Mesodermal cell (in vitro differentiated cells): ENCODE measurements around the gene JARID2.

ENCODE experiments used
- H3K27ac ChIP-seq: 2 replicates; pipeline ENCODE4 v1.7.0; 2013; ENCODE audit warnings: mild to moderate bottlenecking, low read depth, low read length, moderate library complexity; ENCODE audit not compliant: severe bottlenecking
- H3K36me3 ChIP-seq: 2 replicates; pipeline ENCODE4 v1.7.1; 2013; ENCODE audit warnings: mild to moderate bottlenecking, low read length, moderate library complexity; ENCODE audit not compliant: control insufficient read depth, insufficient read depth
- H3K4me1 ChIP-seq: one replicate; pipeline ENCODE4 v1.7.1; 2013; ENCODE audit warnings: mild to moderate bottlenecking, low read length; ENCODE audit not compliant: insufficient read depth, control insufficient read depth, poor library complexity, severe bottlenecking
- H3K4me3 ChIP-seq: 2 replicates; pipeline ENCODE4 v1.7.0; 2013; ENCODE audit warnings: low read length, control low read depth, mild to moderate bottlenecking; ENCODE audit not compliant: insufficient read depth, poor library complexity, severe bottlenecking; ENCODE audit errors: extremely low read depth
- H3K9me3 ChIP-seq: 2 replicates; pipeline ENCODE4 v1.7.1; 2013; ENCODE audit warnings: mild to moderate bottlenecking, low read length, moderate library complexity; ENCODE audit not compliant: control insufficient read depth
- WGBS, 2 experiments: methylation state at CpG; one replicate each; pipeline ENCODE4 v1.1.5; 2013; ENCODE audit warnings: missing lambda C conversion rate in 2 of 2; ENCODE audit not compliant: insufficient coverage in 2 of 2; 5-methylcytosine and 5-hydroxymethylcytosine counted together

The JARID2 gene

GRCh38 chr6:15348528-15348927 lies 102.7 kb downstream of the JARID2 start:
- peaks cover 13% of the 10 kb centered on the region for H3K4me1 ChIP-seq
- H3K36me3 ChIP-seq: no peaks in the 10 kb centered on the region
- H3K9me3 ChIP-seq: no peaks in the 10 kb centered on the region
- WGBS, 2 experiments: 92 to 100% methylated on average over 1 to 2 of the region's 4 CpGs
- H3K27ac ChIP-seq: no peak overlapping the region
- H3K4me3 ChIP-seq: no peak overlapping the region

GRCh38 chr6:15349379-15349778 lies 103.5 kb downstream of the JARID2 start:
- 89 to 100% methylated on average over 2 to 4 of the region's 5 CpGs for WGBS, 2 experiments
- Histone ChIP-seq H3K4me3 (no peak overlapping the region), H3K9me3 (no peaks in the 10 kb centered on the region), H3K27ac (no peak overlapping the region), H3K4me1 (peaks cover 13% of the 10 kb centered on the region), H3K36me3 (no peaks in the 10 kb centered on the region)

GRCh38 chr6:15350386-15351083 lies 104.7 kb downstream of the JARID2 start:
- Histone ChIP-seq H3K9me3 (no peaks in the 10 kb centered on the region), H3K36me3 (no peaks in the 10 kb centered on the region)
- WGBS, 2 experiments: 93 to 94% methylated on average over 3 of the region's 6 CpGs

GRCh38 chr6:15351631-15352030 lies 105.8 kb downstream of the JARID2 start:
- Histone ChIP-seq H3K9me3 (no peaks in the 10 kb centered on the region), H3K4me1 (peaks cover 14% of the 10 kb centered on the region), H3K27ac (no peak overlapping the region), H3K4me3 (no peak overlapping the region), H3K36me3 (no peaks in the 10 kb centered on the region)
- no CpG with 5 or more reads among the region's 3 CpGs for WGBS, 2 experiments

More at GRCh38 chr6:15350386-15351083, 104.7 kb downstream of the JARID2 start:
- peaks cover 9% of the 10 kb centered on the region for H3K4me1 ChIP-seq
- no peak overlapping the region for H3K4me3 ChIP-seq
- H3K27ac ChIP-seq: no peak overlapping the region

- H3K9me3 ChIP-seq: no peaks in the 10 kb centered on the region
- no peaks in the 10 kb centered on the region for H3K36me3 ChIP-seq
- H3K4me3 ChIP-seq: no peak overlapping the region
- H3K27ac ChIP-seq: no peak overlapping the region
- no CpG with 5 or more reads among the region's 4 CpGs for WGBS, 2 experiments
- peaks cover 17% of the 10 kb centered on the region for H3K4me1 ChIP-seq
Measured at GRCh38 chr6:15352220-15352619, 106.4 kb downstream of the JARID2 start.

GRCh38 chr6:15352845-15353244 lies 107.0 kb downstream of the JARID2 start:
- Histone ChIP-seq H3K27ac (no peak overlapping the region), H3K36me3 (no peaks in the 10 kb centered on the region), H3K4me1 (peaks cover 18% of the 10 kb centered on the region), H3K4me3 (no peak overlapping the region), H3K9me3 (no peaks in the 10 kb centered on the region)
- WGBS, 2 experiments: 85% methylated on average over 2 of the region's 2 CpGs; no CpG with 5 or more reads in 1 of the 2 experiments

GRCh38 chr6:15355683-15356099 lies 109.8 kb downstream of the JARID2 start:
- Histone ChIP-seq H3K9me3 (no peaks in the 10 kb centered on the region), H3K4me1 (peaks cover 29% of the 10 kb centered on the region), H3K4me3 (no peak overlapping the region), H3K27ac (no peak overlapping the region), H3K36me3 (no peaks in the 10 kb centered on the region)
- WGBS, 2 experiments: 90 to 92% methylated on average over 9 to 10 of the region's 10 CpGs

GRCh38 chr6:15356179-15356578 lies 110.3 kb downstream of the JARID2 start:
- no peak overlapping the region for H3K27ac ChIP-seq
- no peaks in the 10 kb centered on the region for H3K9me3 ChIP-seq
- H3K4me3 ChIP-seq: no peak overlapping the region
- WGBS, 2 experiments: 100% methylated on average over 2 of the region's 6 CpGs; no CpG with 5 or more reads in 1 of the 2 experiments
- no peaks in the 10 kb centered on the region for H3K36me3 ChIP-seq
- peaks cover 29% of the 10 kb centered on the region for H3K4me1 ChIP-seq

GRCh38 chr6:15356937-15357336 lies 111.1 kb downstream of the JARID2 start:
- H3K27ac ChIP-seq: no peak overlapping the region
- no peaks in the 10 kb centered on the region for H3K36me3 ChIP-seq
- H3K4me1 ChIP-seq: peaks cover 26% of the 10 kb centered on the region
- H3K9me3 ChIP-seq: no peaks in the 10 kb centered on the region
- WGBS, 2 experiments: 88 to 100% methylated on average over 3 to 4 of the region's 5 CpGs
- H3K4me3 ChIP-seq: no peak overlapping the region

- no peak overlapping the region for H3K27ac ChIP-seq
- no peaks in the 10 kb centered on the region for H3K9me3 ChIP-seq
- no peak overlapping the region for H3K4me3 ChIP-seq
- H3K4me1 ChIP-seq: peaks cover 32% of the 10 kb centered on the region
- 75 to 80% methylated on average over 1 to 2 of the region's 5 CpGs for WGBS, 2 experiments
- no peaks in the 10 kb centered on the region for H3K36me3 ChIP-seq
Measured at GRCh38 chr6:15357782-15358181, 111.9 kb downstream of the JARID2 start.

- peaks cover 33% of the 10 kb centered on the region for H3K4me1 ChIP-seq
- H3K9me3 ChIP-seq: no peaks in the 10 kb centered on the region
- peak overlapping the region; percentile 62 for H3K27ac ChIP-seq
- H3K4me3 ChIP-seq: no peak overlapping the region
- H3K36me3 ChIP-seq: no peaks in the 10 kb centered on the region
- 86 to 96% methylated on average over 6 to 7 of the region's 9 CpGs for WGBS, 2 experiments
Measured at GRCh38 chr6:15358579-15359327, 112.9 kb downstream of the JARID2 start.
